SU-DHL-6 (cell line): ENCODE measurements around the gene IQCE.

Experiments used
- H2AFZ ChIP-seq: fragments of 200-600 bp; sonication (generic); 2 replicates; pipeline ENCODE4 v1.6.1; 2014; ENCODE audit warnings: low read depth, mild to moderate bottlenecking, moderate library complexity, mixed read lengths, antibody characterized with exemption, low read length; ENCODE audit not compliant: severe bottlenecking
- H3F3A ChIP-seq: fragments of 200-600 bp; shearing (Covaris generic); 2 replicates; pipeline ENCODE4 v1.6.0; 2016; ENCODE audit warnings: antibody characterized with exemption, mild to moderate bottlenecking; ENCODE audit not compliant: insufficient read depth
- H3K27ac ChIP-seq: fragments of 200-600 bp; sonication (generic); 2 replicates; pipeline ENCODE4 v1.5.1; 2016; ENCODE audit warnings: low read depth, mild to moderate bottlenecking, low read length, moderate library complexity, mixed read lengths
- H3K27me3 ChIP-seq: fragments of 200-600 bp; sonication (generic), shearing (Covaris generic); 2 replicates; pipeline ENCODE4 v1.6.0; 2014; ENCODE audit warnings: mild to moderate bottlenecking, low read length
- H3K36me3 ChIP-seq: fragments of 200-600 bp; sonication (generic); 2 replicates; pipeline ENCODE4 v1.6.1; 2014; ENCODE audit warnings: mild to moderate bottlenecking, low read length, mixed read lengths
- H3K4me2 ChIP-seq: fragments of 300-600, 200-600 bp; shearing (Covaris generic), sonication (generic); 2 replicates; pipeline ENCODE4 v1.6.0; 2014; ENCODE audit warnings: low read length, low read depth, mild to moderate bottlenecking; ENCODE audit not compliant: poor library complexity, severe bottlenecking
- H3K4me3 ChIP-seq: fragments of 200-600 bp; sonication (generic); 2 replicates; pipeline ENCODE4 v1.5.1; 2014; ENCODE audit warnings: antibody characterized with exemption, low read length, mild to moderate bottlenecking, mixed read lengths; ENCODE audit not compliant: insufficient read depth, poor library complexity, severe bottlenecking
- H3K79me2 ChIP-seq: fragments of 200-600 bp; sonication (generic); 2 replicates; pipeline ENCODE4 v1.6.1; 2014; ENCODE audit warnings: mild to moderate bottlenecking, low read length, moderate library complexity; ENCODE audit not compliant: insufficient read depth
- H3K9ac ChIP-seq: fragments of 200-600 bp; sonication (generic); 2 replicates; pipeline ENCODE4 v1.7.0; 2014; ENCODE audit warnings: mild to moderate bottlenecking, low read length
- H3K9me2 ChIP-seq: fragments of 200-600 bp; sonication (generic); replicated peaks from 2 replicates; pipeline ENCODE4 v1.6.1; 2014; ENCODE audit warnings: low read length; ENCODE audit not compliant: insufficient read depth
- H3K9me3 ChIP-seq: fragments of 200-600 bp; sonication (generic); 2 replicates; pipeline ENCODE4 v1.6.1; 2014; ENCODE audit warnings: low read length, mixed read lengths; ENCODE audit not compliant: insufficient read depth
- H4K20me1 ChIP-seq: fragments of 200-600 bp; sonication (generic); 2 replicates; pipeline ENCODE4 v1.6.1; 2014; ENCODE audit warnings: low read depth, mild to moderate bottlenecking, antibody characterized with exemption, low read length, moderate library complexity, mixed read lengths
- CTCF ChIP-seq: fragments of 200-600 bp; sonication (generic); IDR thresholded peaks from one replicate; pipeline ENCODE4 v1.5.1; 2017; ENCODE audit warnings: antibody characterized with exemption, mild to moderate bottlenecking, low read length, moderate library complexity; ENCODE audit not compliant: insufficient read depth, poor library complexity, severe bottlenecking
- EZH2phosphoT487 ChIP-seq: fragments of 200-600 bp; sonication (generic), shearing (Covaris generic); conservative IDR thresholded peaks from 2 replicates; pipeline ENCODE4 v1.6.1; 2018; ENCODE audit warnings: mild to moderate bottlenecking, antibody characterized with exemption, low read length, moderate library complexity, mixed read lengths

IQCE gene

GRCh38 chr7:2553108-2553507, 5.7 kb upstream of the IQCE start:
- Histone ChIP-seq H3K4me3 (no peak overlapping the region), H3K9me2 (no peaks in the 10 kb centered on the region), H2AFZ (no peak overlapping the region), H4K20me1 (no peaks in the 10 kb centered on the region), H3K79me2 (peaks cover 11% of the 10 kb centered on the region), H3K9me3 (no peaks in the 10 kb centered on the region), H3K4me2 (no peak overlapping the region), H3F3A (0 out of 2 replicates have a peak, but pooled peaks cover 3% of the 10 kb centered on the region), H3K27ac (no peak overlapping the region), H3K36me3 (no peaks in the 10 kb centered on the region), H3K27me3 (no peaks in the 10 kb centered on the region), H3K9ac (no peak overlapping the region)
- TF ChIP-seq EZH2phosphoT487: no peak
- no peak for TF ChIP-seq CTCF

DNA sequence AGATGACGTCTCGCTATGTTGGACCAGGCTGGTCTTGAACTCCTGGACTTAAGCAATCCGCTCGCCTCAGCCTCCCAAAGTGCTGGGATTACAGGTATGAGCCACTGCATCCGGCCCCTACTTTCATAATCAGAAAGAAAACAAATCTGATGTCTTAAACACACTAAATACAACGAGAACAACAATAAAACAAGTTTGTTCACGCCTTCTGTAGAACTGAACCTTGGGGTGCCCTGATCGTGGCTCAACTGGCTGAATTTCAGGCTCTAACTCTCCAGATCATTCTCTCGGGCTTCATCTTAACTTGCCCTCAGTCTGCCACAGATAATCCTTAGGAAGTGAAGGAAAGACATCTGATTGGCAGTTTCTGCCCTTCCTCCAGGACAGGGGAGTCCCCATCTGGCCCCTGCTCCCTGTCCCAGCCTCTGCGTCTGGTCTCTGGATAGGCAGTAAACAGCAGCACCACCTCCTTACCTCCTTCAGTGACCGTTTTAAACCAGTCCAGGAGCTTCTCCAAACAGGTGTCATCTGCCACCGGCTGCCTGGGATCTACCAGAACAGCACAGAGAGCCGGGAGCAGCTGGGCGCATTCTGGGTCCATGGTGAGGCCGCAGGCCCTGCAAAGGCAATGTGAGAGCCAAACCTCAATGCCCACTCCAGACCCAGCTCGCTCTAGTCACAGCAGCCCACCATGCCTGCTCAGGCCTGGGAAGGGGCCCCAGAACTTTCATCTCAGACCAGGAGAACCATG, 4.8 kb upstream of the IQCE start:
- H3K79me2 ChIP-seq: peaks cover 11% of the 10 kb centered on the region
- TF ChIP-seq EZH2phosphoT487: no peak
- no peak for TF ChIP-seq CTCF
- peak overlapping the region; percentile 74 for H3K4me3 ChIP-seq
- H3K27ac ChIP-seq: peak overlapping the region; percentile 90
- peak overlapping the region; percentile 75 for H3K4me2 ChIP-seq
- no peaks in the 10 kb centered on the region for H3K27me3 ChIP-seq
- no peaks in the 10 kb centered on the region for H4K20me1 ChIP-seq
- H3K9me2 ChIP-seq: no peaks in the 10 kb centered on the region
- peak overlapping the region; percentile 88 for H3K9ac ChIP-seq
- 0 out of 2 replicates have a peak, but pooled peaks cover 3% of the 10 kb centered on the region for H3F3A ChIP-seq
- no peak overlapping the region for H2AFZ ChIP-seq
- no peaks in the 10 kb centered on the region for H3K36me3 ChIP-seq
- no peaks in the 10 kb centered on the region for H3K9me3 ChIP-seq

GRCh38 chr7:2554661-2555111, 4.1 kb upstream of the IQCE start:
- H3K9me3 ChIP-seq: no peaks in the 10 kb centered on the region
- H3K36me3 ChIP-seq: no peaks in the 10 kb centered on the region
- no peaks in the 10 kb centered on the region for H3K27me3 ChIP-seq
- H3F3A ChIP-seq: 0 out of 2 replicates have a peak, but pooled peaks cover 3% of the 10 kb centered on the region
- H3K9me2 ChIP-seq: no peaks in the 10 kb centered on the region
- peak overlapping the region; percentile 90 for H3K27ac ChIP-seq
- peaks cover 11% of the 10 kb centered on the region for H3K79me2 ChIP-seq
- H4K20me1 ChIP-seq: no peaks in the 10 kb centered on the region
- TF ChIP-seq CTCF (no peak), EZH2phosphoT487 (no peak)
- H3K4me2 ChIP-seq: peak overlapping the region; percentile 75
- peak overlapping the region; percentile 88 for H3K9ac ChIP-seq
- peak overlapping the region; percentile 85 for H2AFZ ChIP-seq
- peak overlapping the region; percentile 74 for H3K4me3 ChIP-seq
